HG02571 (cell line): ENCODE data around the gene ZBTB16.

Experiments used
- ATAC-seq: cut with Tn5 transposase; IDR thresholded peaks from one replicate; pipeline ENCODE4 v1.9.1; 2021; ENCODE audit warnings: mild to moderate bottlenecking, moderate library complexity; ENCODE audit not compliant: unreplicated experiment

The ZBTB16 gene

DNA sequence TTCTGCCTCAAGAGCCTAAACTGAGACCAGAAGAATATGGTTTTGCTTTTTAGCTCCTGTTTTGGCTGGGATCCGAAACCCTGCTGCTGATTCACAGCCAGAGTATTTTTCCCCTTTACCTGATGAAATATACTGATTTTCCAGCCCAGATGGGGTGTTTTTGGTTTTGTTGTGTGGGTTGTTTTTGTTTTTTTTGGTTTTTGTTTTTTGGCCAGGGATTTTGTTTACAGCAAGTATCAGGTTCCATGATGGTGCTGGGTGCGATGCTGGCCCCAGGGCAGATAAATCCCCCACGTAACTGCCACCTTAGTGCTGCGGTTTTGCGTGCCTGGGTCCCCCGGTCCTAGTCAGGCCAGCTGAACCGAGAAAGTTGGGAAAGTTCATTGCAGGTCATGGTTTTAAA is 103.7 kb downstream of the ZBTB16 start:
- ATAC-seq, result no peak

DNA sequence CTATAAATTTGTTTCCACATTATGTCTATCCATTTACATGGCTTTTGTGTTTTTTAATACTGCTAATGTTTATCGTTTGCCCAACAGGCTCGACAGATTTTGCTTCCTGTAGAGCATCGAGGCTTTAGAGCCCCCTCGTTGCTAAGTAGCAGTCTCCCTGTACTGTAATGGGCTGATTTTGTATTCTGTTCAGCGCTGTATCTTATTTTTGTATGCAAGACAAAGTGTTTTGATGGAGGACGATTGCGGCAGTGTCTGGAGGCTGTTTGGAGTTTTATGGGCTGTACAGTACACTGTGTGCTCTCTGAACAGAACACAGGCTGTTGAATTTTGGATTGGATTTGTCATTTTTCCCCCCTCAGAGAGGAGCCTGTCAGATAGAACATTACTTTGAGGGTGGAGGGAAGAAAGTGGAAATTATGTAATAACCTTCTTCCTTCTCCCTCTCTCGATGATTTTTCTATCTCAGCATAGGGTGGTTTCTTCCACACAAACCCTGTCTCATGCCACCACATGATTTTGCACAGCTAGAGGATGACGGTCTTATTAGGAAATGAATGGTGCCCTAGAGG is 104.4 kb downstream of the ZBTB16 start:
- ATAC-seq, result no peak

DNA sequence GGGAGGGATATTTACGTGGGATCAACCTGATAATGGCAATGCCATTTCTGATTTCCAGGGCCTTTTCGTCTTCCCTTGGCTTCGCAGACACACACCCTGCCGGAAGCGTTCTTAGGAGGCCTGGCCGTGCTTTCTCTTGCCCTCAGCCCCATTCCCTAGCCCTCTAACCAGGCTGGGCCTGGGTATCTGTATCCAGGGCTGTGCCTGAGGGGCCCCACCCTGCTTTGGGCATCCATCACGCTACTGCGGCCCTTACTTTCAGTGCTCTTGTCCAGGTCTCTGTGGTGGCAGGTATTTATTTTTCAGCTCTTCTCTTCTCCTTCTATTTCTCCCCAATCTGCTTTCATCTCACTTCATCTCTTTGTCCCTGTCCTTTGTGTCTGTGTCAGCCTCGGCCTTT is 105.0 kb downstream of the ZBTB16 start:
- no peak for ATAC-seq

DNA sequence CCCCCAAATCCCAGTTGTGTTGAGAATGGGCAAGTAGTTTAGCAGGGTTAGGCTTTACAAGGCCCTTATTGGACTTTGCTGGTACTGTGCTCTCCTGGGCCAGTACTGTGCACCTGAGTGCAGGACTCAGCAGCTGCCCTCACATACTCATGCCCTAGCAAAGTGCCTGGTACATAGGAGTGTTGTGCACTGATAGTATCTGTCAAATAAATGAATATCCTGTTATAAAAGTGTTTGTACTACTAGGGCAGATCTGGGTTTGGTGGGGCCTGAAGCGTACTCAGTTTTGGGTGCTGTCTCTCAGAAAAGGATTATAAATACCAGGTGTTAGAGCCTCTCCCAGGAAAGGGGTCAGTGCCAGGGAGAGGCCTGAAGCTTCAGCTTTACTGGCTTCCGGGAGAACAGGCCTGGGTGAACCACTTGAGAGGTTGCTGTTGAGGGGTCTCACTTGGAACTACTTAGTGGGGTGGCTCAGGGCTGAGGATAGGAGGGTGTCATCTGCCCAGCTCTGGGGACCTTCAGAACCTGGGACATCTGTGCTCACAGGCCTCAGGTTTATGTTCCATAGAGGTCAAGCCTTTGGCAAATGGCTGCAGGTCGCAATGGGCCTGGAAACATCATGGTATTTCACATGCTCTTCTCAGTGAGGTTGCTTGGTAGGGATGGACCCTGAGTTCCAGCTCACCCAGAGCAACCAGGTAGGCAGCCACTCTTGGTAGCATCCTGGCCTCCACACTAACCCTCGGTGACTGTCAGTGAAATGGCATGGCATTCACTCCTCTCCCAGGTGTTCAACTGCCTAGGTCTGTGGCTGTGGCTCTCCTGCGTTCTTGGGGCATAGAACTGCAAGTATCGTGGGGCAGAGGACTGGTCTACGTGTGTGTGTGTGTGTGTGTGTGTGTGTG is 106.1 kb downstream of the ZBTB16 start:
- no peak for ATAC-seq

- ATAC-seq, result no peak
These were observed 106.9 kb downstream of the ZBTB16 start for GRCh38 chr11:114166362-114166761.

- ATAC-seq, result no peak
These were observed 107.4 kb downstream of the ZBTB16 start for GRCh38 chr11:114166897-114167323.

DNA sequence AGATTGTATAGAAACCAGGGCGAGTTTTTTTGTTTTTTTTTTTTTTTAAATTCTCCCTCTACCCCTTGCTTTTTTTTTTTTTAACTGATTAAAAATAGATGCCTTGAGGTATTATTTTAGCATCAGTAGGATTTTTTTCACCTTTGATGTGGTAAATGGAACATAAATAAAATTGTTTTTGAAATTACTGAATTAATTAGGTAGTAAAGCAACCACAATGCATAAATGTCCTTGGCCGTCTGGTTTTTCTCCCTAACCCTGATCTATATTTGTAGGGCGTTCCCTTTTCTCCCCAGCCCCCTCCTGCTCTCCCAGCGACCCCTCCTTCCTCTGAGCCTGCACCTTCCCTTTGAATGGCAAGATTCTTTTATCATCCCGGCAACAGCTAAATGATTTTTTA is 107.8 kb downstream of the ZBTB16 start:
- ATAC-seq, result no peak

- no peak for ATAC-seq
These were observed 108.4 kb downstream of the ZBTB16 start for GRCh38 chr11:114167771-114168448.

DNA sequence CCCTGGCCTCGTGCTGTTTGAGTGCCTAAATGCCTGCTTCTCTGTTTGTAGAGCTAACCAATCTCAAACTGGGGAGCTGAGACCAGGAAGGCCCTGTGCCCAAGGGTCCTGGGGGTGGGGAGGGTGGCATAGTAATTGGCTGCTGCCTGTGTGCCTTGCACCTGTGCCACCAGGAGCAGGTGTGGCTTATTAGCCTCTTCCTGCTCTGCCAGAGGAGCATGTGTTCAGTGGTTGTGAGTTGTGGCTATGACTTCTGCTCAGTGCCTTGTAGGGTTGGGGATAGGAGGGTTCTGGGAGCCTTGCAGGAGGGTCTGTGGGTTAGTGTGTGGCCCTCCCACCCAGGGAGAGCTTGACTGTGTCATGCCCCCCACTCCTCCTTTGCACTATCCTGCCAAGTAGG is 109.2 kb downstream of the ZBTB16 start:
- no peak for ATAC-seq

- no peak for ATAC-seq
These were observed 109.8 kb downstream of the ZBTB16 start for GRCh38 chr11:114169321-114169749.

DNA sequence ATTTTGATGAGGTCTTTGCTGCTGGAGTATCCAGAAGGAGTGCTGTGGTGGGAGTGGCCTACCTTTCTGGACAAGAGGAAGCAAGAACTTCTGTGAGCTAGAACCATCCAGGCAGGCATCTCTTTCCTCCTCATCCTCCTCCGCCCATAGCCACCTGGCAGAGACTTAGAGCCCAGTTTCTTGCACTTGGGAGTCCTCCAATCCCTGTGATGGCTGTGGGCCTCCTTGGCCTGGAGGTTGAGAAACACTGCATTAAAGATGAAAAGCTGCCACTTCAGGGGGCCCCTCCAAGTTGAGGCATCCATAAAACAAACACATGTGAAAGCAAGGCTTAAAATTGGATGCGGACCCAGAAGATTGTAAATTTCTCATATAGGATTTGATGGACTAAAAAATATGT is 110.3 kb downstream of the ZBTB16 start:
- no peak for ATAC-seq

GRCh38 chr11:114170226-114170625 is 110.7 kb downstream of the ZBTB16 start:
- ATAC-seq, result no peak

- no peak for ATAC-seq
These were observed 111.9 kb downstream of the ZBTB16 start for GRCh38 chr11:114171257-114172054.

- no peak for ATAC-seq
These were observed 112.7 kb downstream of the ZBTB16 start for GRCh38 chr11:114172055-114172861.

- ATAC-seq, result no peak
These were observed 113.4 kb downstream of the ZBTB16 start for GRCh38 chr11:114172871-114173444.

GRCh38 chr11:114173843-114174242 is 114.3 kb downstream of the ZBTB16 start:
- ATAC-seq, result no peak

DNA sequence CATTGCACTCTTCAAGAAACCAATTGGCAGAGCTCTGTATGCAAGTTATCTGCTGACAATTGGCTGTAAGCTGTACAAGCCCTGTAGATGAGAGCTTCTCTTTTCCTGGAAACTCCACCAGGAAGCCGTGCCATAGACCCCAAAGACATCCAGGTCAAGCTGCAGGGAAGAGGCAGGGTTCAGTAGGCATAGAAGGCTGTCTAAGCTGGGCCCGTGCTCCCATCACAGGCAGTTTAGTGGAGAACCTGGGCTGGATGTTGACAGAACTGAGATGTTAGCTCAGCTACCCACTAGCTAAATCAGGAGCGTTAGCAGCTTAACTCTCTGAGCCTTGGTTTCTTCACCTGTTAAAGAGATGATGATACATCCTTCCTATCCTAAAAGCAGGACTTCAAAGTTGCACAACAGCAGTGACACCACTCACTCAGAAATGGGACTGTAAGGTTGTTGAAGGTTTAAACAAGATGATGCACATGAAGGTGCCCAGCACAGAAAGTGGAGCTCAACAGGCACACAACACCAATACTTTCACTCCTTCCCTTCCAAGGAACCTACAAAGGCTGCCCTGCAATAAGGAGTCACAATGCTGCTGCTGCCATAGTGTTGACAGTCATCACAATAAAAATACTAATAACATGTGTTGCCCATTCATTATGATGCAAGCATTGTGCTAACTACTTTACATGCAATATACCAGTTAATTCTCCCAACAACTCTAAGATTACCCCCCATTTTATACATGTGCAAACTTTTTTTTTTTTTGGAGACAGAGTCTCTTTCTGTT is 115.4 kb downstream of the ZBTB16 start:
- ATAC-seq, result no peak

GRCh38 chr11:114175706-114176105 is 116.2 kb downstream of the ZBTB16 start:
- ATAC-seq, result no peak

GRCh38 chr11:114176321-114176720 is 116.8 kb downstream of the ZBTB16 start:
- no peak for ATAC-seq
